Measurements from ENCODE around the gene GAP43.

GAP43 gene

GRCh38 chr3:115623044-115623868 is at the start of gene GAP43:
Gene GAP43 (plus strand): TSS chr3:115623510. CDS start chr3:115623690, 180 bp downstream.
- Mint-ChIP-seq H3K27ac (no peak within 1 kb of the TSS), H3K9me3 (no peaks in the 10 kb centered on the region), H3K4me1 (peaks cover 13% of the 10 kb centered on the region), H3K36me3 (no peaks in the 10 kb centered on the region), H3K4me3 (peak within 1 kb of the TSS; percentile 24)
- DNase-seq (ENCODE audit: low spot score in 2 of 2): no peak
- peak; percentile 84 for ATAC-seq

- Mint-ChIP-seq H3K4me1 (no peaks in the 10 kb centered on the region), H3K27ac (no peak overlapping the region), H3K4me3 (no peak overlapping the region), H3K9me3 (no peaks in the 10 kb centered on the region), H3K36me3 (no peaks in the 10 kb centered on the region)
- DNase-seq (ENCODE audit: low spot score in 2 of 2) (no peak), ATAC-seq (no peak)
These were observed 46.9 kb upstream of the GAP43 start for GRCh38 chr3:115576325-115576875.

- Mint-ChIP-seq H3K36me3 (no peaks in the 10 kb centered on the region), H3K4me1 (no peaks in the 10 kb centered on the region)
- ATAC-seq: peak; percentile 34
These were observed 46.3 kb upstream of the GAP43 start for GRCh38 chr3:115577000-115577399.

GRCh38 chr3:115578331-115578730 is 45.0 kb upstream of the GAP43 start:
- Mint-ChIP-seq H3K4me3 (no peak overlapping the region), H3K4me1 (no peaks in the 10 kb centered on the region), H3K36me3 (no peaks in the 10 kb centered on the region), H3K27ac (no peak overlapping the region), H3K9me3 (no peaks in the 10 kb centered on the region)
- DNase-seq (ENCODE audit: low spot score in 2 of 2): no peak
- no peak for ATAC-seq

More at GRCh38 chr3:115577000-115577399, 46.3 kb upstream of the GAP43 start:
- no peak overlapping the region for H3K27ac Mint-ChIP-seq
- H3K9me3 Mint-ChIP-seq: no peaks in the 10 kb centered on the region
- DNase-seq (ENCODE audit: low spot score in 2 of 2): no peak
- H3K4me3 Mint-ChIP-seq: no peak overlapping the region

- Mint-ChIP-seq H3K4me3 (no peak overlapping the region), H3K27ac (no peak overlapping the region), H3K4me1 (no peaks in the 10 kb centered on the region), H3K36me3 (no peaks in the 10 kb centered on the region), H3K9me3 (no peaks in the 10 kb centered on the region)
- ATAC-seq: no peak
- DNase-seq (ENCODE audit: low spot score in 2 of 2): no peak
These were observed 42.7 kb upstream of the GAP43 start for GRCh38 chr3:115580566-115580965.

GRCh38 chr3:115581362-115582135 is 41.8 kb upstream of the GAP43 start:
- DNase-seq (ENCODE audit: low spot score in 2 of 2): no peak
- ATAC-seq: peak; percentile 87

GRCh38 chr3:115588201-115589115 is 34.9 kb upstream of the GAP43 start:
- Mint-ChIP-seq H3K4me1 (no peaks in the 10 kb centered on the region), H3K9me3 (no peaks in the 10 kb centered on the region), H3K27ac (no peak overlapping the region), H3K4me3 (no peak overlapping the region), H3K36me3 (no peaks in the 10 kb centered on the region)
- DNase-seq (ENCODE audit: low spot score in 2 of 2) (no peak), ATAC-seq (no peak)

More at GRCh38 chr3:115581362-115582135, 41.8 kb upstream of the GAP43 start:
- H3K4me3 Mint-ChIP-seq: no peak overlapping the region
- H3K36me3 Mint-ChIP-seq: no peaks in the 10 kb centered on the region
- no peaks in the 10 kb centered on the region for H3K9me3 Mint-ChIP-seq
- no peak overlapping the region for H3K27ac Mint-ChIP-seq
- no peaks in the 10 kb centered on the region for H3K4me1 Mint-ChIP-seq

GRCh38 chr3:115590873-115591272 is 32.4 kb upstream of the GAP43 start:
- no peak overlapping the region for H3K27ac Mint-ChIP-seq

GRCh38 chr3:115595611-115596275 is 27.6 kb upstream of the GAP43 start:
- DNase-seq (ENCODE audit: low spot score in 2 of 2) (no peak), ATAC-seq (no peak)
- Mint-ChIP-seq H3K36me3 (no peaks in the 10 kb centered on the region), H3K4me3 (no peak overlapping the region), H3K4me1 (no peaks in the 10 kb centered on the region), H3K9me3 (no peaks in the 10 kb centered on the region), H3K27ac (no peak overlapping the region)

More at GRCh38 chr3:115590873-115591272, 32.4 kb upstream of the GAP43 start:
- H3K9me3 Mint-ChIP-seq: no peaks in the 10 kb centered on the region
- H3K4me1 Mint-ChIP-seq: no peaks in the 10 kb centered on the region
- H3K4me3 Mint-ChIP-seq: no peak overlapping the region
- ATAC-seq (no peak), DNase-seq (ENCODE audit: low spot score in 2 of 2) (no peak)
- no peaks in the 10 kb centered on the region for H3K36me3 Mint-ChIP-seq

GRCh38 chr3:115598216-115598615 is 25.1 kb upstream of the GAP43 start:
- Mint-ChIP-seq H3K4me1 (no peaks in the 10 kb centered on the region), H3K4me3 (no peak overlapping the region), H3K27ac (no peak overlapping the region), H3K9me3 (no peaks in the 10 kb centered on the region), H3K36me3 (no peaks in the 10 kb centered on the region)
- no peak for DNase-seq (ENCODE audit: low spot score in 2 of 2)
- no peak for ATAC-seq

GRCh38 chr3:115602194-115602593 is 21.1 kb upstream of the GAP43 start:
- Mint-ChIP-seq H3K9me3 (no peaks in the 10 kb centered on the region), H3K4me1 (no peaks in the 10 kb centered on the region), H3K36me3 (no peaks in the 10 kb centered on the region), H3K4me3 (no peak overlapping the region), H3K27ac (no peak overlapping the region)
- DNase-seq (ENCODE audit: low spot score in 2 of 2) (no peak), ATAC-seq (no peak)

- Mint-ChIP-seq H3K4me1 (peaks cover 8% of the 10 kb centered on the region), H3K27ac (no peak overlapping the region), H3K4me3 (no peak overlapping the region), H3K9me3 (no peaks in the 10 kb centered on the region), H3K36me3 (no peaks in the 10 kb centered on the region)
- no peak for ATAC-seq
- no peak for DNase-seq (ENCODE audit: low spot score in 2 of 2)
These were observed 11.7 kb upstream of the GAP43 start for GRCh38 chr3:115611630-115612029.

- Mint-ChIP-seq H3K9me3 (no peaks in the 10 kb centered on the region), H3K36me3 (no peaks in the 10 kb centered on the region), H3K27ac (no peak overlapping the region), H3K4me3 (no peak overlapping the region), H3K4me1 (peaks cover 22% of the 10 kb centered on the region)
- ATAC-seq (no peak), DNase-seq (ENCODE audit: low spot score in 2 of 2) (no peak)
These were observed 8.1 kb upstream of the GAP43 start for GRCh38 chr3:115615001-115615814.

- Mint-ChIP-seq H3K4me1 (peaks cover 22% of the 10 kb centered on the region), H3K27ac (peak overlapping the region; percentile 2), H3K36me3 (no peaks in the 10 kb centered on the region), H3K4me3 (no peak overlapping the region), H3K9me3 (no peaks in the 10 kb centered on the region)
- DNase-seq (ENCODE audit: low spot score in 2 of 2) (peak; percentile 7 to 62), ATAC-seq (peak; percentile 96)
These were observed 6.8 kb upstream of the GAP43 start for GRCh38 chr3:115616461-115616860.

Measured in stimulated activated effector memory CD8-positive, alpha-beta T cell treated with anti-CD3 and anti-CD28 coated beads, Interleukin-12 subunit alpha, Interleukin-12 subunit beta, amount 100 ng/mL, for 72 hours (primary cell).